Astrocyte (in vitro differentiated cells and primary cell): ENCODE measurements around the gene EEF2K. TPM values are rescaled to one million over a fixed set of nuclear protein-coding genes. Genes with fewer than 3 reads are reported as not detected.

ENCODE experiments used
- DNase-seq: peaks from one replicate; pipeline ENCODE4 v3.0.0-alpha.2; 2010; ENCODE audit warnings: low read depth
- FAIRE-seq: peaks from 2 replicates; lab custom pipeline; 2011; peaks lifted over from hg19 to GRCh38; lab: Jason Lieb, UNC
- H2AFZ ChIP-seq: 2 replicates; pipeline ENCODE4 v1.6.0; 2012; ENCODE audit warnings: low read depth, low read length, inconsistent platforms
- H3K27ac ChIP-seq: 2 replicates; pipeline ENCODE4 v1.5.1; 2011; ENCODE audit warnings: low read depth, low read length, inconsistent platforms
- H3K27me3 ChIP-seq: 2 replicates; pipeline ENCODE4 v1.6.0; 2011; ENCODE audit warnings: low read length, inconsistent platforms; ENCODE audit not compliant: insufficient read depth
- H3K36me3 ChIP-seq: 2 replicates; pipeline ENCODE4 v1.5.1; 2011; ENCODE audit warnings: low read length, inconsistent platforms; ENCODE audit not compliant: insufficient read depth
- H3K4me1 ChIP-seq: 2 replicates; pipeline ENCODE4 v1.5.1; 2011; ENCODE audit warnings: low read length, inconsistent platforms; ENCODE audit not compliant: insufficient read depth
- H3K4me2 ChIP-seq: 2 replicates; pipeline ENCODE4 v1.6.0; 2012; ENCODE audit warnings: low read length, inconsistent platforms
- H3K4me3 ChIP-seq: 2 replicates; pipeline ENCODE4 v1.5.1; 2011; ENCODE audit warnings: low read depth, mild to moderate bottlenecking, low read length, inconsistent platforms; ENCODE audit not compliant: insufficient read depth
- H3K79me2 ChIP-seq: 2 replicates; pipeline ENCODE4 v1.6.0; 2012; ENCODE audit warnings: mild to moderate bottlenecking, low read length, inconsistent platforms; ENCODE audit not compliant: insufficient read depth
- H3K9ac ChIP-seq: 2 replicates; pipeline ENCODE4 v1.6.0; 2012; ENCODE audit warnings: mild to moderate bottlenecking, low read length, inconsistent platforms
- H3K9me3 ChIP-seq: 2 replicates; pipeline ENCODE4 v1.5.1; 2012; ENCODE audit warnings: low read depth, mild to moderate bottlenecking, low read length, inconsistent platforms; ENCODE audit not compliant: insufficient read depth
- H4K20me1 ChIP-seq: 2 replicates; pipeline ENCODE4 v1.6.0; 2012; ENCODE audit warnings: low read length, inconsistent platforms; ENCODE audit not compliant: insufficient read depth
- H3K27ac Mint-ChIP-seq: one replicate; pipeline ENCODE4 v1.8.0; 2021; ENCODE audit warnings: mild to moderate bottlenecking, mixed read lengths; ENCODE audit not compliant: unreplicated experiment
- H3K27me3 Mint-ChIP-seq: one replicate; pipeline ENCODE4 v1.8.0; 2021; ENCODE audit warnings: low read depth, mixed read lengths; ENCODE audit not compliant: unreplicated experiment
- H3K36me3 Mint-ChIP-seq: one replicate; pipeline ENCODE4 v1.8.0; 2021; ENCODE audit warnings: low read depth, mixed read lengths; ENCODE audit not compliant: unreplicated experiment
- H3K4me1 Mint-ChIP-seq: one replicate; pipeline ENCODE4 v1.8.0; 2021; ENCODE audit warnings: low read depth, mixed read lengths; ENCODE audit not compliant: unreplicated experiment
- H3K4me3 Mint-ChIP-seq: one replicate; pipeline ENCODE4 v1.8.0; 2021; ENCODE audit warnings: mild to moderate bottlenecking, moderate library complexity, mixed read lengths; ENCODE audit not compliant: unreplicated experiment
- H3K9me3 Mint-ChIP-seq: one replicate; pipeline ENCODE4 v1.8.0; 2021; ENCODE audit warnings: mild to moderate bottlenecking, mixed read lengths; ENCODE audit not compliant: unreplicated experiment
- CTCF ChIP-seq: IDR thresholded peaks from 2 replicates; pipeline ENCODE4 v1.5.1; 2011; ENCODE audit warnings: low read depth, mild to moderate bottlenecking, inconsistent platforms, low read length, moderate library complexity; ENCODE audit not compliant: insufficient read depth
- EZH2 ChIP-seq: IDR thresholded peaks from 2 replicates; pipeline ENCODE4 v1.6.1; 2012; ENCODE audit warnings: mild to moderate bottlenecking, low read length, inconsistent platforms; ENCODE audit not compliant: insufficient read depth
- total RNA-seq: library from RNA; stranded (reverse); gene quantifications from 2 replicates; pipeline ENCODE4 v1.2.1, GENCODE V29; 2021

Gene EEF2K
- total RNA-seq, 1 donor from 2014 or later, result 20.9 TPM

- H3K27me3 ChIP-seq, result no peaks in the 10 kb centered on the region
- no peak overlapping the region for H3K4me3 Mint-ChIP-seq
- no peak for TF ChIP-seq EZH2
- peak; percentile 96 for TF ChIP-seq CTCF
- H4K20me1 ChIP-seq, result peaks cover 32% of the 10 kb centered on the region
- H3K79me2 ChIP-seq, result peaks cover 5% of the 10 kb centered on the region
- no peak overlapping the region for H3K4me3 ChIP-seq
- FAIRE-seq (peak; percentile 88), DNase-seq (peak; percentile 35)
- no peaks in the 10 kb centered on the region for H3K4me1 ChIP-seq
- H3K9me3 ChIP-seq, result no peaks in the 10 kb centered on the region
- H3K9me3 Mint-ChIP-seq, result no peaks in the 10 kb centered on the region
- H3K27ac ChIP-seq, result no peak overlapping the region
- H3K9ac ChIP-seq, result no peak overlapping the region
- H3K36me3 Mint-ChIP-seq, result peaks cover 8% of the 10 kb centered on the region
- H3K4me1 Mint-ChIP-seq, result no peaks in the 10 kb centered on the region
- H2AFZ ChIP-seq, result no peak overlapping the region
- H3K36me3 ChIP-seq, result peaks cover 2% of the 10 kb centered on the region
- H3K27ac Mint-ChIP-seq, result no peak overlapping the region
- H3K4me2 ChIP-seq, result no peak overlapping the region
- H3K27me3 Mint-ChIP-seq, result no peaks in the 10 kb centered on the region
These were observed 115.4 kb downstream of the EEF2K start for GRCh38 chr16:22321340-22322001.

GRCh38 chr16:22322021-22322471 is 116.0 kb downstream of the EEF2K start:
- peaks cover 5% of the 10 kb centered on the region for H3K79me2 ChIP-seq
- Mint-ChIP-seq H3K4me3 (no peak overlapping the region), H3K27me3 (no peaks in the 10 kb centered on the region), H3K36me3 (peaks cover 10% of the 10 kb centered on the region), H3K27ac (no peak overlapping the region), H3K4me1 (no peaks in the 10 kb centered on the region), H3K9me3 (no peaks in the 10 kb centered on the region)
- H3K27ac ChIP-seq, result no peak overlapping the region
- H3K4me1 ChIP-seq, result no peaks in the 10 kb centered on the region
- TF ChIP-seq EZH2, result no peak
- no peak for TF ChIP-seq CTCF
- no peak overlapping the region for H3K4me3 ChIP-seq
- no peak overlapping the region for H2AFZ ChIP-seq
- H3K27me3 ChIP-seq, result no peaks in the 10 kb centered on the region
- H3K36me3 ChIP-seq, result peaks cover 3% of the 10 kb centered on the region
- no peak overlapping the region for H3K9ac ChIP-seq
- H3K9me3 ChIP-seq, result no peaks in the 10 kb centered on the region
- peaks cover 33% of the 10 kb centered on the region for H4K20me1 ChIP-seq
- DNase-seq (no peak), FAIRE-seq (no peak)
- H3K4me2 ChIP-seq, result no peak overlapping the region

- Histone ChIP-seq H3K9me3 (no peaks in the 10 kb centered on the region), H3K4me2 (no peak overlapping the region), H3K9ac (no peak overlapping the region), H3K36me3 (peaks cover 3% of the 10 kb centered on the region), H3K79me2 (peaks cover 5% of the 10 kb centered on the region), H2AFZ (no peak overlapping the region), H3K27ac (no peak overlapping the region), H3K4me1 (no peaks in the 10 kb centered on the region), H3K27me3 (no peaks in the 10 kb centered on the region), H3K4me3 (no peak overlapping the region), H4K20me1 (peaks cover 40% of the 10 kb centered on the region)
- H3K36me3 Mint-ChIP-seq, result peaks cover 8% of the 10 kb centered on the region
- H3K4me3 Mint-ChIP-seq, result no peak overlapping the region
- DNase-seq, result no peak
- TF ChIP-seq EZH2 (no peak), CTCF (no peak)
- no peak for FAIRE-seq
- no peaks in the 10 kb centered on the region for H3K4me1 Mint-ChIP-seq
- H3K27ac Mint-ChIP-seq, result no peak overlapping the region
- no peaks in the 10 kb centered on the region for H3K27me3 Mint-ChIP-seq
- no peaks in the 10 kb centered on the region for H3K9me3 Mint-ChIP-seq
These were observed 116.7 kb downstream of the EEF2K start for GRCh38 chr16:22322741-22323140.
